ENCODE measurements around the gene NECTIN1.

The NECTIN1 gene

GRCh38 chr11:119691020-119691666 is 37.9 kb downstream of the NECTIN1 start:
- no peak for DNase-seq

GRCh38 chr11:119689302-119689701 is 39.7 kb downstream of the NECTIN1 start:
- DNase-seq = no peak

DNA sequence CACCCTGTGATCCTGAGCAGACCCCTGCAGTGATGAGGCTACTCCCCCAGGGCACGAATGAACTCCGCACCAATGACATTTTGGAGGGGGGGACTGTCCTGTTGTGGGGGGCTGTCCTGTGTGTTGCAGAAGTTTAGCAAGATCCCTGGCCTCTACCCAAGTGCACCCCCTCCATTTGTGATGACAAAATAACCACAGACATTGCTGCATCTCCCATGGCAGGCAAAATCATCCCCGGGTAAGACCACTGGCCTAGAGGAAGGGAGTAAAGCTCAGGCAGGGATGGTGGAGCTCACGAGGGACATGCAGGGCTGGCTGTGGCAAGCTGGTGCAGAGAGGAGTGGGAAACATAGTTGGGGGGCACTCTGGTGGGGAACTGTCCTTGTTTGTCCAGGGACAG is 40.6 kb downstream of the NECTIN1 start:
- DNase-seq = no peak

GRCh38 chr11:119687373-119688046 is 41.5 kb downstream of the NECTIN1 start:
- DNase-seq = no peak

GRCh38 chr11:119686177-119686882 is 42.7 kb downstream of the NECTIN1 start:
- no peak for DNase-seq

- DNase-seq = no peak
Measured at GRCh38 chr11:119685111-119685746, 43.8 kb downstream of the NECTIN1 start.

GRCh38 chr11:119684361-119685110 is 44.5 kb downstream of the NECTIN1 start:
- DNase-seq = no peak

DNA sequence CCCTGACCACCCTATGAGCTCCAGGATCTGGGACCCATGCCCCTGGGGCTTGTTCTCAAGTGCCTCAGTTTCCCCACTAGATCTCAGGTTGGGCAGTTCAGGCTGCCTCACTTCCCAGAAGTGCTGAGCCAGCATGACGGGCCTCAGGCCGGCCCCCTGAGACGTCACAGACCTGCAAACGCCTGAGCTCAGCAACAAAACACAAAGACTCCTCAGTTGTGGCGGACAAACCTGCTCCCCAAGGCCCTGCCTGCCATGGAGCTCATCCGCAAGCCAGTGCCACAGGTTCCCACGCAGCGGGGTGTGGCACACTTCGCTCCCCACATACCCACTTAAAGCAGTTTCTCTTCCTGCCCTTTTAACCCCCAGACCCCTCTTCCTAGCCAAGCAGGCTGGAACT is 45.2 kb downstream of the NECTIN1 start:
- no peak for DNase-seq

DNA sequence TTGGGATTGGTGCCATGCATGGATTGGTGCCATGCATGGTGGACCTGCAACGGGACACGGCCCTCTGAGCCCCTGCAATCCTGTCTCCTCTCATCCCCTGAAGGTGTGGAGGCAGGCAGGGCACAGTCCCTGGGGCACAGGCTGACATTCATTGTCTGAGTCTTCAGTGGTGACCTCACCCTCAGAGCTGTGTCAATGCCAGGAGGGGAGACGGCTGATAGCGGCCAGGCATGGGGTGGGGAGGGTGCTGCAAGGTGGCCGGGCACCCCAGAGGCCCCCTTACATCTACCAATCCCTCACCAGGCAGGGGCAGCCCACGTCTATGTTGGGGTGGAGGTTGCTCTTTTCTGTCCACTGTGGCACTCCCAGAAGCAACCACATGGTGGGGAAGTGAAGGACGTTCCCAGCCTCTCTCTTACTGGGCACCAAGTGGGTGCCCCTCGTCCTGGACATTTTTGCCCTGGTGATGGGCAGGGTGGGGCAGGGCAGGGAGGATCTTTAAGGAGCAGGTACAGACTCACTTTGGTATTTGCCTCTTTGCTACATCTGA is 47.6 kb downstream of the NECTIN1 start:
- no peak for DNase-seq

GRCh38 chr11:119680541-119681360 is 48.2 kb downstream of the NECTIN1 start:
- DNase-seq = no peak

GRCh38 chr11:119679346-119679745 is 49.7 kb downstream of the NECTIN1 start:
- no peak for DNase-seq

DNA sequence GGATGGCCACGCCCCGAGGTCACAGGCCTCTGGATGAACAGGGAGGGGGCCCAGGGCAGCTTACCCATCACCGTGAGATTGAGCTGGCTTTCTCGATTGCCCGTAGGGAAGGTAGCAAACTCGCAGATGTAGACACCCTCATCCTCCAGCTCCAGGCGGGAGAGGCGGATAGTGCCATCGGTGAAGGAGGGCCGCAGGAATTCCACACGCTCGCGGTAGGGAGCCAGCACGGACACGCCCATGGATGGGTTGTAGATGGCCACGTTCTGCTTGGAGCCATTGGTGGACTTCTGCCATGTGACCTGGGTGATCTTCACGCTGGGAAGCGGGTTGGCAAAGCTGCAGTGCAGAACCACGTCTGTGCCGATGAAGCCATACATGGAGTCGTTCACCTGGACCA is 50.6 kb downstream of the NECTIN1 start:
- no peak for DNase-seq

DNA sequence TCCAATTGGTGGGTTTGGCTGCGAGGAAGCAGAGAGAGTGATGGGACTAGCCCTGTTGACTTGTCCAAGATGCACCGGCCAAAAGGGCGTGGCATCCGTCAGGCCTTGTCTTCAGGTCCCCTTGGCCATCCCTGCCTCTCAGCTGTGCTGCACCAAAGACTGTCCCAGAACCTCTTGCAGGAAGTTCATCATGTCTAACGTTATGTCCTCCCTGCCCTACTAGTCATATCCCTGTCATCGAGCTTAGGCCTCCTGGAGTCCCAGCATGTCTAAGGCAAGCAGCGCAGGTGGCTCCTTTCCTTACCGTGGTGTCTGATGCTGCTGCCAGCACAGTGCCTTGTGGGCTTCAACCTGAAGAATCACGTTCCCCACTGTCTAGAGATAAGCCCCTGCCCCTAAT is 51.2 kb downstream of the NECTIN1 start:
- DNase-seq = no peak

- no peak for DNase-seq
Measured at GRCh38 chr11:119676461-119677020, 52.5 kb downstream of the NECTIN1 start.

GRCh38 chr11:119673759-119674336 is 55.2 kb downstream of the NECTIN1 start:
- no peak for DNase-seq

DNA sequence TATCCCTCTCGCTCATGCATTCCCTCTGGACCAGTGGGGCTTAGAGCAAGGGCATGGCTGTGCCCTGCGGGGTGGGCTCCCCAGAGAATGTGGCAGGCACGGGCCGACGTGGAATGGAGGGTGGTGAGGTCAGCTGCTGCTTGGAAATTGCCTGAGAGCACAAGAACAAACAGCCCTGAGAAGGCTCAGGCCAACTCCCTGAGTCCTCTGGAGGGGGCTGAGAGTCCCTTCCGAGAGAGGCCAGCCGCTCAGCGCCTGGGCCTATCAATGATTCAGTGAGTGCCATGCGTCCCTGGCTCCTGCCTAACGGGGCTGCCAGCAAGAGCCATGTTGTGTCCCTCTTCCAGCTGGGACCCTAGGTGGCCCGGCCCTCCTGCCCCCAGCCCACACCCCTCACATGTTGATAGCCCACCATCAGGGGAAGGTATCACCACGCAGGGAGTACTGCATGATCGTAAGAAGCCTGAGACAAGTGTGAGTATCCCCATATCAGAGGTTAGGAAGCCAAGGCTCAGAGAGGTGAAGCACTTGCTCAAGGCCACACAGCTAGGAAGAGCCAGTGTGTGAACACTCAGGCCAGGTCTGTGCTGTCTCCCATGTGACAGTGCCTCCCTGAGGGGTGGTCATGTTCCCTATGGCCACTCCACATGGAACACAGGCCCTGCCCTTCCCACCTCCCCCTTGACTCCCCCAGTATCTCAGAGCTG is 55.8 kb downstream of the NECTIN1 start:
- DNase-seq = no peak

DNA sequence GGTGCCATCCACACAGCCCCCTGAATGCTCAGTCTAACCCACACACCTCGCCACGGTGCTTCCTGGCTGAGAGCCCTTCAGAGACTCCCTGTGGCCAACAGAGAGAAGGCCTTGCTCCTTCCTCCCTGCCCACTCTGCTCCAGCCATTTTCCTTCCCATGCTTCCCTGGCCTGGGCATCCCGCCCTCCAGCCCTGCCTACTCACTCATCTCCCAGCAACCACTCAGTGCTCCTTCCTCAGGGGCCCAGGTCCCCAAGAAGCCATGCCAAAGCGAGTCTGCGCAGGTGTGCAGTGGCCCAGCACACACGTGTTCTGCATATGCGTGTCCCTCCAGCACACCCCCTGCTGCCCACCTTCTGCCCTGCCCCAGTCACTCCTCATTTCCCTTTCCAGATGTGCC is 56.4 kb downstream of the NECTIN1 start:
- no peak for DNase-seq

DNA sequence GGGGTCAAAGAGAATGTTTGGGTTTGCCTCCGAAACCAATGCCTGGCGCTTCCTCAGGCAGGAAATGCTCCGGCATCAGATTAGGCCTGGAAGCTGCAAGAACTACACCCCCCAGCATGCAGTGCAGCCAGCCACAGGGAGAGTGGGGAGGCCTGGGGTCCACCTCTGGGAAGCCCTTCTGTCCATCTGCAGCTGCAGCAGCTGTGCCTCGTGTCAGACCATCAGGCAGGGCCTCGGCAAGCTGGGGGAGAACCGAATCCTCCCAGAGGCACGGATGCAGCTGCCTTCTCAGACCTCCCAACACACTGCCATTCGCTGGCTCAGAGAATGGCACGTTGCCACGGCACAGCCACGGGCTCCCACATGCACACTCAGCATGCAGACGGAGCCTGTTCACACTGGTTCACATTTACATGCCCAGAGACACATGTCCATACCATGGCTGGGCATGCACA is 57.4 kb downstream of the NECTIN1 start:
- no peak for DNase-seq

DNA sequence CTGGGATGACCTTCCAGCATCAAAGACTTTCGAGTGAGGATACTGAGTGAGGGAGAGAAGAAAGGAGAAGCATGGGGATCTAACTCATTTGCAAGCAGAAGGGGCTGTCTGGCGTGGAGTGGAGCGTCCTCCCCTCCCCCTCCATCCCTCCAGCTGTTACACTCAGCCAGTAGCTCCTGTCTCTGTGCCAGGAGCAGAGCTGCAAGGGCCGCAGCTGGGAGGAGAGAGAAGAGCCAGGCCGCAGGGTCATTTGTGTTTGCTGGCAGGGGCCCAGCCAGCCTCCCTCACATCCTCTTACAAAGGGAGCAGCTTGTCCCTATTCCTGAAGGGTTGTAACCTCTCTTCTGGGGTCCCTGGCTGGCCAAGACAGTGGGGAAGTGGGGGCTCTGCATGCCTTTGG is 57.9 kb downstream of the NECTIN1 start:
- no peak for DNase-seq

- DNase-seq = no peak
Measured at GRCh38 chr11:119669487-119669886, 59.5 kb downstream of the NECTIN1 start.

Data from SIG-M5 (cell line).